ENCODE data around the gene IER3. TPM values are rescaled to one million over a fixed set of nuclear protein-coding genes. Genes with fewer than 3 reads are reported as not detected.

Gene IER3
- total and polyA plus RNA-seq, 2 of the 13 experiments (the other 11 are each of a cell fraction or from before 2014, with no cell fraction given) = 51.1 to 131 TPM

DNA sequence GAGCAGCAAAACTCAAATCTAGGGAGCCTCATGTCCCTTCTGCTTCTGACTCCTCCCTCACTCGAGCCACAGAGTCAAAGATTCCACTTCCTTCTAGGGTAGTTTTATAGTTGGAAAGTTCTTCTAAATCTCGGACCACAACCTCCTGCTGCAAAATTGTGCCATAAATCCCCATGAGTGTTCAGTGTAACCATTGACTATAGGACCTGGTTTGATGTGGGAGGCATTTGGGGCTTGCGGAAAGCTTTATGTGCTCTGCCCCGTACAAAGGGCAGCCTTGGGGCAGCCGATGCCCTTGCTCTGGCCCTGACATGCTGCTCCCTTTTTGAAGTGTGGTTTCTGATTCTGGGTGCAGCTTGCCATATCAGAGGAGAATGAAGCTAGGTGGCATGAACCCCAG lies 43.6 kb upstream of the IER3 start:
- H3K27ac ChIP-seq (ENCODE audit: extremely low read length, insufficient read depth, low read length) = peak overlapping the region; percentile 53
- TF ChIP-seq ZKSCAN8 (CRISPR knock-in tag; IDR thresholded peaks at IDR 0.05; ENCODE audit: borderline replicate concordance) = peak; percentile 42; the same call in 1 of the 2 replicates
- TF ChIP-seq RARA (CRISPR knock-in tag; IDR thresholded peaks at IDR 0.05) = peak; percentile 80
- no peak for TF ChIP-seq YY1 (IDR thresholded peaks at IDR 0.05; ENCODE audit: insufficient read depth, insufficient replicate concordance, low read depth, low read length)
- 0 out of 2 replicates have a peak, but pooled peaks have one; percentile 50 for TF ChIP-seq MIXL1 (CRISPR knock-in tag; IDR thresholded peaks at IDR 0.05)
- TF ChIP-seq NKX3-1 (CRISPR knock-in tag; IDR thresholded peaks at IDR 0.05) = no peak
- peak; percentile 62 for TF ChIP-seq TEAD3 (CRISPR knock-in tag; optimal IDR thresholded peaks at IDR 0.05; ENCODE audit: borderline replicate concordance)
- TF ChIP-seq, protein P1, sequence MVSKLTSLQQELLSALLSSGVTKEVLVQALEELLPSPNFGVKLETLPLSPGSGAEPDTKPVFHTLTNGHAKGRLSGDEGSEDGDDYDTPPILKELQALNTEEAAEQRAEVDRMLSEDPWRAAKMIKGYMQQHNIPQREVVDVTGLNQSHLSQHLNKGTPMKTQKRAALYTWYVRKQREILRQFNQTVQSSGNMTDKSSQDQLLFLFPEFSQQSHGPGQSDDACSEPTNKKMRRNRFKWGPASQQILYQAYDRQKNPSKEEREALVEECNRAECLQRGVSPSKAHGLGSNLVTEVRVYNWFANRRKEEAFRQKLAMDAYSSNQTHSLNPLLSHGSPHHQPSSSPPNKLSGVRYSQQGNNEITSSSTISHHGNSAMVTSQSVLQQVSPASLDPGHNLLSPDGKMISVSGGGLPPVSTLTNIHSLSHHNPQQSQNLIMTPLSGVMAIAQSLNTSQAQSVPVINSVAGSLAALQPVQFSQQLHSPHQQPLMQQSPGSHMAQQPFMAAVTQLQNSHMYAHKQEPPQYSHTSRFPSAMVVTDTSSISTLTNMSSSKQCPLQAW (CRISPR knock-in tag; IDR thresholded peaks at IDR 0.05) = no peak
- TF ChIP-seq, protein P2, sequence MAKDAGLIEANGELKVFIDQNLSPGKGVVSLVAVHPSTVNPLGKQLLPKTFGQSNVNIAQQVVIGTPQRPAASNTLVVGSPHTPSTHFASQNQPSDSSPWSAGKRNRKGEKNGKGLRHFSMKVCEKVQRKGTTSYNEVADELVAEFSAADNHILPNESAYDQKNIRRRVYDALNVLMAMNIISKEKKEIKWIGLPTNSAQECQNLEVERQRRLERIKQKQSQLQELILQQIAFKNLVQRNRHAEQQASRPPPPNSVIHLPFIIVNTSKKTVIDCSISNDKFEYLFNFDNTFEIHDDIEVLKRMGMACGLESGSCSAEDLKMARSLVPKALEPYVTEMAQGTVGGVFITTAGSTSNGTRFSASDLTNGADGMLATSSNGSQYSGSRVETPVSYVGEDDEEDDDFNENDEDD (CRISPR knock-in tag; IDR thresholded peaks at IDR 0.05; ENCODE audit: borderline replicate concordance) = no peak
- TF ChIP-seq, protein P3, sequence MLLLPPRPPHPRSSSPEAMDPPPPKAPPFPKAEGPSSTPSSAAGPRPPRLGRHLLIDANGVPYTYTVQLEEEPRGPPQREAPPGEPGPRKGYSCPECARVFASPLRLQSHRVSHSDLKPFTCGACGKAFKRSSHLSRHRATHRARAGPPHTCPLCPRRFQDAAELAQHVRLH (CRISPR knock-in tag; IDR thresholded peaks at IDR 0.05; ENCODE audit: borderline replicate concordance, low read depth) = 0 out of 2 replicates have a peak, but pooled peaks have one; percentile 42
- TF ChIP-seq TAF1 (CRISPR knock-in tag; IDR thresholded peaks at IDR 0.05) = no peak
- TF ChIP-seq ZNF12 (CRISPR knock-in tag; IDR thresholded peaks at IDR 0.05) = no peak
- no peak for TF ChIP-seq MAF1 (CRISPR knock-in tag; IDR thresholded peaks at IDR 0.05; ENCODE audit: borderline replicate concordance)
- TF ChIP-seq, protein P4, sequence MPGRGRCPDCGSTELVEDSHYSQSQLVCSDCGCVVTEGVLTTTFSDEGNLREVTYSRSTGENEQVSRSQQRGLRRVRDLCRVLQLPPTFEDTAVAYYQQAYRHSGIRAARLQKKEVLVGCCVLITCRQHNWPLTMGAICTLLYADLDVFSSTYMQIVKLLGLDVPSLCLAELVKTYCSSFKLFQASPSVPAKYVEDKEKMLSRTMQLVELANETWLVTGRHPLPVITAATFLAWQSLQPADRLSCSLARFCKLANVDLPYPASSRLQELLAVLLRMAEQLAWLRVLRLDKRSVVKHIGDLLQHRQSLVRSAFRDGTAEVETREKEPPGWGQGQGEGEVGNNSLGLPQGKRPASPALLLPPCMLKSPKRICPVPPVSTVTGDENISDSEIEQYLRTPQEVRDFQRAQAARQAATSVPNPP (CRISPR knock-in tag; IDR thresholded peaks at IDR 0.05) = no peak
- no peak for TF ChIP-seq ZNF224 (CRISPR knock-in tag; IDR thresholded peaks at IDR 0.05)
- TF ChIP-seq HNRNPL (IDR thresholded peaks at IDR 0.05; ENCODE audit: low read depth, low read length) = 0 out of 2 replicates have a peak, but pooled peaks have one; percentile 63
- TF ChIP-seq SAP130 (CRISPR knock-in tag; IDR thresholded peaks at IDR 0.05; ENCODE audit: low read depth) = peak; percentile 58
- TF ChIP-seq POLR2G (IDR thresholded peaks at IDR 0.05; ENCODE audit: low read depth, low read length) = peak; percentile 48; the same call in 1 of the 2 replicates
- no peak for TF ChIP-seq MXD4 (CRISPR knock-in tag; IDR thresholded peaks at IDR 0.05)
- no peak for TF ChIP-seq IKZF4 (CRISPR knock-in tag; IDR thresholded peaks at IDR 0.05; ENCODE audit: borderline replicate concordance, low read depth, not compliant biosample characterization)
- peak; percentile 26; the same call in 1 of the 2 replicates for TF ChIP-seq ARNTL (CRISPR knock-in tag; IDR thresholded peaks at IDR 0.05)
- peak; percentile 67; the same call in 1 of the 2 replicates for TF ChIP-seq ZNF256 (CRISPR knock-in tag; conservative IDR thresholded peaks at IDR 0.05)

More for the DNA sequence above, 43.6 kb upstream of the IER3 start:
- intact Hi-C loops (cut with micrococcal nuclease; ENCODE audit: unreplicated experiment) = no loop called here
- H3K4me3 ChIP-seq (replicated peaks in 1 of 3; ENCODE audit: insufficient read depth in 1 of 3, low read depth in 2 of 3, low read length in 3 of 3) = no peak overlapping the region
- ChIA-PET POLR2A (interaction anchor here (0.7 to 3.8 kb wide), 9 partner anchors 19 to 217 kb away, joined by 3 to 21 read pairs (median 4); partner anchors contain the start of genes ABCF1, IER3 and MDC1), CTCF (ENCODE audit: low intra/inter-chr PET ratio, low total read pairs) (no interaction called here)
- peak overlapping the region; percentile 57 for H3K4me2 ChIP-seq (ENCODE audit: low read depth, low read length)
- peaks cover 71% of the 10 kb centered on the region for H3K4me1 ChIP-seq (ENCODE audit: insufficient read depth, low read length)
- H3K9ac ChIP-seq (ENCODE audit: insufficient read depth, low read depth, low read length) = peak overlapping the region; percentile 3; the same call in 1 of the 2 replicates
- no peaks in the 10 kb centered on the region for H4K20me1 ChIP-seq (ENCODE audit: insufficient read depth, low read length)
- no TSS peak for BruUV-seq (replicated peaks)
- DNase-seq (ENCODE audit: low spot score) (peak; percentile 88), FAIRE-seq (peak; percentile 37), ATAC-seq (peak; percentile 88)
- in situ Hi-C loops (cut with HindIII; ENCODE audit: extremely low pct_ligation_motif_present, low pct_unique_long_range_greater_than_20kb) = no loop called here
- H3K79me2 ChIP-seq (ENCODE audit: insufficient read depth, low read length) = no peaks in the 10 kb centered on the region
- H3K9me3 ChIP-seq (ENCODE audit: low read length) = no peaks in the 10 kb centered on the region
- H3K36me3 ChIP-seq (replicated peaks in 1 of 2; ENCODE audit: control insufficient read depth in 1 of 2, insufficient read depth in 2 of 2, low read length in 2 of 2) = no peaks in the 10 kb centered on the region
- peak overlapping the region; percentile 23 for H2AFZ ChIP-seq (ENCODE audit: low read length)
- no peaks in the 10 kb centered on the region for H3K27me3 ChIP-seq (ENCODE audit: control insufficient read depth in 1 of 2, insufficient read depth in 2 of 2, low read length in 2 of 2)
- 28% methylated on average over 5 of the region's 5 CpGs for WGBS (ENCODE audit: low lambda C conversion rate)
